Upper lobe of right lung (tissue), 1 donor: ENCODE measurements around the gene ENPP6. TPM values are rescaled to one million over a fixed set of nuclear protein-coding genes. Genes with fewer than 3 reads are reported as not detected.

ENCODE experiments used
- ATAC-seq: fragments of 200-7000 bp; cut with Tn5 transposase; one replicate; pipeline ENCODE4 v1.9.1; 2020; ENCODE audit warnings: mild to moderate bottlenecking, moderate library complexity
- DNase-seq: peaks from one replicate; pipeline ENCODE4 v3.0.0-alpha.2; 2020
- H3K27ac ChIP-seq: fragments of 200-600 bp; one replicate; pipeline ENCODE4 v1.8.0; 2022
- H3K27me3 ChIP-seq: fragments of 200-600 bp; one replicate; pipeline ENCODE4 v1.8.0; 2022; ENCODE audit warnings: mild to moderate bottlenecking
- H3K36me3 ChIP-seq: fragments of 200-600 bp; one replicate; pipeline ENCODE4 v1.8.0; 2022
- H3K4me1 ChIP-seq: fragments of 200-600 bp; one replicate; pipeline ENCODE4 v1.8.0; 2022
- H3K4me3 ChIP-seq: fragments of 200-600 bp; one replicate; pipeline ENCODE4 v1.8.0; 2022; ENCODE audit warnings: mild to moderate bottlenecking
- H3K9me3 ChIP-seq: fragments of 200-600 bp; one replicate; pipeline ENCODE4 v1.8.0; 2022
- CTCF ChIP-seq: fragments of 200-600 bp; IDR thresholded peaks from one replicate; pipeline ENCODE4 v1.8.0; 2022; ENCODE audit warnings: antibody characterized with exemption
- intact Hi-C: fragments of 100-400 bp; cut with DNase I; formaldehyde crosslinking; loops from one replicate; pipeline ENCODE4 v1.11.0; 2022
- total RNA-seq: library from RNA; stranded (reverse); fragmentation: NEBNext Ultra II Directional; extraction: Animal tissue kit (Norgen Biotek cat#: 25700); gene quantifications from one replicate; pipeline ENCODE4 v1.2.1, GENCODE V29; 2021
- donor health status: DM: no; HTN: yes; CAD: no; lungs with severe emphysema.

ENPP6 gene
- total RNA-seq, 1 donor from 2014 or later, result 0.12 TPM

GRCh38 chr4:184103527-184104264 is 114.0 kb downstream of the ENPP6 start:
- no peak for DNase-seq
- no peak for TF ChIP-seq CTCF
- H3K27ac ChIP-seq, result peak overlapping the region; percentile 63

GRCh38 chr4:184102927-184103326 is 114.7 kb downstream of the ENPP6 start:
- Histone ChIP-seq H3K9me3 (no peaks in the 10 kb centered on the region), H3K4me3 (no peak overlapping the region), H3K27ac (no peak overlapping the region), H3K36me3 (no peaks in the 10 kb centered on the region), H3K4me1 (peaks cover 25% of the 10 kb centered on the region), H3K27me3 (no peaks in the 10 kb centered on the region)
- DNase-seq (no peak), ATAC-seq (no peak)
- no peak for TF ChIP-seq CTCF
- intact Hi-C loops, result no loop called here

More at GRCh38 chr4:184103527-184104264, 114.0 kb downstream of the ENPP6 start:
- Histone ChIP-seq H3K4me1 (peaks cover 25% of the 10 kb centered on the region), H3K4me3 (no peak overlapping the region), H3K27me3 (no peaks in the 10 kb centered on the region), H3K36me3 (no peaks in the 10 kb centered on the region), H3K9me3 (no peaks in the 10 kb centered on the region)
- intact Hi-C loops, result no loop called here
- ATAC-seq, result no peak

- no peaks in the 10 kb centered on the region for H3K9me3 ChIP-seq
- H3K4me1 ChIP-seq, result peaks cover 25% of the 10 kb centered on the region
- intact Hi-C loops, result no loop called here
- no peak for TF ChIP-seq CTCF
- no peak overlapping the region for H3K4me3 ChIP-seq
- H3K27ac ChIP-seq, result no peak overlapping the region
- no peaks in the 10 kb centered on the region for H3K36me3 ChIP-seq
- no peak for DNase-seq
- no peaks in the 10 kb centered on the region for H3K27me3 ChIP-seq
- no peak for ATAC-seq
Measured at GRCh38 chr4:184102488-184102887, 115.2 kb downstream of the ENPP6 start.

GRCh38 chr4:184101711-184102110 is 116.0 kb downstream of the ENPP6 start:
- intact Hi-C loops, result no loop called here
- DNase-seq (no peak), ATAC-seq (no peak)
- no peaks in the 10 kb centered on the region for H3K36me3 ChIP-seq
- H3K9me3 ChIP-seq, result no peaks in the 10 kb centered on the region
- no peak for TF ChIP-seq CTCF
- H3K4me3 ChIP-seq, result no peak overlapping the region
- H3K27ac ChIP-seq, result no peak overlapping the region
- no peaks in the 10 kb centered on the region for H3K27me3 ChIP-seq
- peaks cover 25% of the 10 kb centered on the region for H3K4me1 ChIP-seq

DNA sequence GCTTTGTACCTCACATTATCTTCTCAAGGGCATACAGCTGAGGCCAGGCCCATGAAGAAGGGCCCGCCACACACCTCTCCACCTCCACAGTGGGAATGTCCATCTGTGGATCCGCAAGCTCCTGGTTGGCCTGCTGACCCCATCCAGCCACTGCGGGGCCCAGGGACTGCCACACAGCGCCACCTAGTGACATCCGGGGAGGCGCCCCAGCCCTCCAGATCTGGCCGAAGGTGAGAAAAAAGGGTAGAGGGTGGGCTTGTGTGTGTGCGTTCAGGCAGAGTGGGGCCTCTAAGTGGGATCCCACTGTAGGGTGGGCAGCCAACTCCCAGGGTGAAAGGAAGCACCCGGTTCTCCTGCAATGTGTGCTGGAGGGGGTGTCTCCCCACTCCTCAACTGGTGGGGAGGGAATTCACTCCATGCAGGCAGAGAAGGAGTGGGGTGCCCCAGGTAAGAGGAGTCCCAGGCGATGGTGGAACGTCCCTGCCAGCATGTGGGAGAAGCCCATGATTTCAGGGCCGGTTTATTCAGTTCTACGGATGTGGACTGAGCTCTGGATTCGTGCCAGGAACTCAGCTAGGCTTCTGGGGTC is 117.3 kb downstream of the ENPP6 start:
- no peak overlapping the region for H3K4me3 ChIP-seq
- DNase-seq (peak; percentile 88), ATAC-seq (peak; percentile 80)
- no peaks in the 10 kb centered on the region for H3K9me3 ChIP-seq
- no peaks in the 10 kb centered on the region for H3K27me3 ChIP-seq
- intact Hi-C loops, result no loop called here
- H3K36me3 ChIP-seq, result no peaks in the 10 kb centered on the region
- peaks cover 25% of the 10 kb centered on the region for H3K4me1 ChIP-seq
- H3K27ac ChIP-seq, result no peak overlapping the region
- TF ChIP-seq CTCF, result peak; percentile 85
